ENCODE data around the gene INHA.

GRCh38 chr2:219525533-219526232 lies 46.4 kb upstream of the INHA start:
- TF ChIP-seq CTCF (IDR thresholded peaks at IDR 0.05) (no peak), POLR2A (IDR thresholded peaks at IDR 0.05) (no peak)

Measured in Peyer's patch (tissue), 4 donors.